ENCODE data around the gene TRMT61A. TPM values are rescaled to one million over a fixed set of nuclear protein-coding genes. Genes with fewer than 3 reads are reported as not detected.
"Not testable (repeated sequence)": the region's sequence is repeated elsewhere in the genome, so short reads cannot be mapped to it uniquely, and the experiment has no call there.

Gene TRMT61A
- polyA plus RNA-seq, 1 of the 3 experiments (the other 2 are of a cell fraction), result 15.8 TPM

DNA sequence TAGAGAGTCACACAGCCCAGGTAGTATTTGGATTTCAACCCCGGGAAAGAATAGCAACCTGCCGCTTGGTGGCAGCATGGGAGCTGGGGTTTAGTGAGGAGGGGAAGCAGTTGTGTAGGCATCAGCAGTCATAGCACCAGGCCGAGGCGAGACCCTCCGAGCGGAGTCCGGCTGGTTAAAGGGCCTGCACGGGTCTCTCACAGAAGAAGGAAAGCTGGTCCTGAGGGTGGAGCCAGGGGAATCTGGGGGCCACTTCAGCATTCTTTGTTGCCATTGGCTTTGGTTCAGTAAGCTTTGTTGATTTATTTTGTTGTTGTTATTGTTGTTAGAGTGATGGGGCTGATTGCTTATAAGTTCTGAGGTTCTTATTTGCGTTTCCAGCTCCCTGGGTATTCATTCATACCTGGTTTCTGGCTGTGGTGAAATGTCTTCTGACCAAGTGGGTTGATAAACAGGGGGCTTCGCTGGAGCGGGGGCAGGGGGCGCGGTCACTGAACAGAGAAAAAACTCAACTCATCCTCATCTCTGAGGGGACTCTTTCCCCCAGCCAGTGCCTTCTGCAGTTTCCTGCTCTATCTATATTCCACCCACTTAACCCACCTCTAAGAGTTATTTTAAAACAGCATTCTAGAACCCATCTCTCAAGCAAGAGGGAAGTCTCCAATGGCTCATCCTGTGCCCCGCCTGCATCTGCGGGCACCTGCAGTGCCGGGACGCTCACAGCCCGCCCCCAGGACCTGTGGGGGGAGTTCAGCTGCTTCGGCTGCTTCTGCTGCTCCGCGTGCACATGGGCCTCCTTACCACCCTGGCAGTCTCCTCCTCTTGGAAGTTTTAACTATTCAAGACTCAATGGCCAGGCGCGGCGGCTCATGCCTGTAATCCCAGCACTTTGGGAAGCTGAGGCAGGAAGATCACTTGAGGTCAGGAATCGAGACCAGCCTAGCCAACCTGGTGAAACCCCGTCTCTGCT, 18.0 kb upstream of the TRMT61A start:
- ChIA-PET POLR2A (no interaction called here), CTCF (interaction anchor here (0.6 to 6.2 kb wide), 7 partner anchors 8 to 208 kb away, joined by 3 to 46 read pairs (median 6); partner anchors contain the start of gene CKB)
- 95% methylated on average over 25 of the region's 26 CpGs for WGBS (ENCODE audit: low lambda C conversion rate)
- TF ChIP-seq, protein P1, sequence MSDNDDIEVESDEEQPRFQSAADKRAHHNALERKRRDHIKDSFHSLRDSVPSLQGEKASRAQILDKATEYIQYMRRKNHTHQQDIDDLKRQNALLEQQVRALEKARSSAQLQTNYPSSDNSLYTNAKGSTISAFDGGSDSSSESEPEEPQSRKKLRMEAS (IDR thresholded peaks at IDR 0.05; ENCODE audit: low read depth), result no peak
- no peak for TF ChIP-seq ELF1 (IDR thresholded peaks at IDR 0.05)
- TF ChIP-seq, protein P2, sequence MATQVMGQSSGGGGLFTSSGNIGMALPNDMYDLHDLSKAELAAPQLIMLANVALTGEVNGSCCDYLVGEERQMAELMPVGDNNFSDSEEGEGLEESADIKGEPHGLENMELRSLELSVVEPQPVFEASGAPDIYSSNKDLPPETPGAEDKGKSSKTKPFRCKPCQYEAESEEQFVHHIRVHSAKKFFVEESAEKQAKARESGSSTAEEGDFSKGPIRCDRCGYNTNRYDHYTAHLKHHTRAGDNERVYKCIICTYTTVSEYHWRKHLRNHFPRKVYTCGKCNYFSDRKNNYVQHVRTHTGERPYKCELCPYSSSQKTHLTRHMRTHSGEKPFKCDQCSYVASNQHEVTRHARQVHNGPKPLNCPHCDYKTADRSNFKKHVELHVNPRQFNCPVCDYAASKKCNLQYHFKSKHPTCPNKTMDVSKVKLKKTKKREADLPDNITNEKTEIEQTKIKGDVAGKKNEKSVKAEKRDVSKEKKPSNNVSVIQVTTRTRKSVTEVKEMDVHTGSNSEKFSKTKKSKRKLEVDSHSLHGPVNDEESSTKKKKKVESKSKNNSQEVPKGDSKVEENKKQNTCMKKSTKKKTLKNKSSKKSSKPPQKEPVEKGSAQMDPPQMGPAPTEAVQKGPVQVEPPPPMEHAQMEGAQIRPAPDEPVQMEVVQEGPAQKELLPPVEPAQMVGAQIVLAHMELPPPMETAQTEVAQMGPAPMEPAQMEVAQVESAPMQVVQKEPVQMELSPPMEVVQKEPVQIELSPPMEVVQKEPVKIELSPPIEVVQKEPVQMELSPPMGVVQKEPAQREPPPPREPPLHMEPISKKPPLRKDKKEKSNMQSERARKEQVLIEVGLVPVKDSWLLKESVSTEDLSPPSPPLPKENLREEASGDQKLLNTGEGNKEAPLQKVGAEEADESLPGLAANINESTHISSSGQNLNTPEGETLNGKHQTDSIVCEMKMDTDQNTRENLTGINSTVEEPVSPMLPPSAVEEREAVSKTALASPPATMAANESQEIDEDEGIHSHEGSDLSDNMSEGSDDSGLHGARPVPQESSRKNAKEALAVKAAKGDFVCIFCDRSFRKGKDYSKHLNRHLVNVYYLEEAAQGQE (IDR thresholded peaks at IDR 0.05; ENCODE audit: low read depth, low read length), result no peak
- TF ChIP-seq EP300 (IDR thresholded peaks at IDR 0.05; ENCODE audit: borderline replicate concordance in 1 of 2, low read depth in 1 of 2, low read length in 1 of 2), result no peak
- TF ChIP-seq GATA2 (CRISPR knock-in tag; IDR thresholded peaks at IDR 0.05), result no peak
- no peak for TF ChIP-seq FOXM1 (IDR thresholded peaks at IDR 0.05; ENCODE audit: low read depth)
- no peak for TF ChIP-seq USF1 (IDR thresholded peaks at IDR 0.05; ENCODE audit: borderline replicate concordance, low read depth)
- TF ChIP-seq, protein P3, sequence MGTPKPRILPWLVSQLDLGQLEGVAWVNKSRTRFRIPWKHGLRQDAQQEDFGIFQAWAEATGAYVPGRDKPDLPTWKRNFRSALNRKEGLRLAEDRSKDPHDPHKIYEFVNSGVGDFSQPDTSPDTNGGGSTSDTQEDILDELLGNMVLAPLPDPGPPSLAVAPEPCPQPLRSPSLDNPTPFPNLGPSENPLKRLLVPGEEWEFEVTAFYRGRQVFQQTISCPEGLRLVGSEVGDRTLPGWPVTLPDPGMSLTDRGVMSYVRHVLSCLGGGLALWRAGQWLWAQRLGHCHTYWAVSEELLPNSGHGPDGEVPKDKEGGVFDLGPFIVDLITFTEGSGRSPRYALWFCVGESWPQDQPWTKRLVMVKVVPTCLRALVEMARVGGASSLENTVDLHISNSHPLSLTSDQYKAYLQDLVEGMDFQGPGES (IDR thresholded peaks at IDR 0.05; ENCODE audit: low read depth, low read length), result no peak
- TF ChIP-seq RAD21 (IDR thresholded peaks at IDR 0.05; ENCODE audit: low read length), result no peak
- DNase-seq, result no peak
- Histone ChIP-seq H3K4me2 (no peak overlapping the region), H3K9me2 (no peaks in the 10 kb centered on the region), H3K36me3 (replicated peaks in 1 of 2; ENCODE audit: control insufficient read depth in 1 of 2, insufficient read depth in 2 of 2, low read length in 1 of 2) (peaks cover 24 to 26% of the 10 kb centered on the region in 2 experiments), H3K79me2 (ENCODE audit: insufficient read depth) (no peaks in the 10 kb centered on the region), H2AFZ (ENCODE audit: low read depth) (no peak overlapping the region), H3F3A (replicated peaks; ENCODE audit: insufficient read depth) (peaks cover 17% of the 10 kb centered on the region), H3K9me3 (no peaks in the 10 kb centered on the region), H3K27me3 (ENCODE audit: insufficient read depth) (no peaks in the 10 kb centered on the region), H3K9ac (no peak overlapping the region), H3K27ac (ENCODE audit: low read depth in 2 of 2, low read length in 1 of 2) (no peak overlapping the region), H4K20me1 (ENCODE audit: insufficient read depth) (peaks cover 5% of the 10 kb centered on the region; the same call in 1 of the 2 replicates), H3K4me3 (ENCODE audit: low read depth in 2 of 2, low read length in 1 of 2) (no peak overlapping the region), H3K4me1 (ENCODE audit: control insufficient read depth in 1 of 2, insufficient read depth in 2 of 2, low read depth in 1 of 2, low read length in 1 of 2) (peaks cover 3 to 10% of the 10 kb centered on the region in 2 experiments; a peak in 1 of 4 replicates)

DNA sequence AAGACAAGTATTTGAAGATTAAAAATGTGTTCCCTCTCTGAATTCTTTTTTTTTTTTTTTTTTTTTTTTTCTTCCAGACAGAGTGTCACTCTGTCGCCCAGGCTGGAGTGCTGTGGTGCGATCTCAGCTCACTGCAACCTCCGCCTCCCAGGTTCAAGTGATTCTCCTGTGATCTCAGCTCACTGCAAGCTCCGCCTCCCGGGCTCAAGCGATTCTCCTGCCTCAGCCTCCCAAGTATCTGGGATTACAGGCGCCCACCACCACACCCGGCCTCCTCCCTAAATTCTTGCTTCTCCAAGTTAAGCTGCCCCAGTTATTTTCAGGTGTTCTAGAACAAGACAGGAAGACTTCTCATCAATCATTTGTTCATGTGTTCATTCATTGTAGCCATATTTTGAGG, 16.8 kb upstream of the TRMT61A start:
- H3K4me1 ChIP-seq (ENCODE audit: control insufficient read depth in 1 of 2, insufficient read depth in 2 of 2, low read depth in 1 of 2, low read length in 1 of 2), result peaks cover 3 to 10% of the 10 kb centered on the region in 2 experiments; a peak in 1 of 4 replicates
- POLR2A ChIA-PET; H3K79me2 ChIP-seq (ENCODE audit: insufficient read depth); H3K9ac ChIP-seq; DNase-seq; H3K4me2 ChIP-seq; H3K9me2 ChIP-seq; H4K20me1 ChIP-seq (ENCODE audit: insufficient read depth); H3K9me3 ChIP-seq; H3K27me3 ChIP-seq (ENCODE audit: insufficient read depth); H3K4me3 ChIP-seq (ENCODE audit: low read depth in 2 of 2, low read length in 1 of 2); H2AFZ ChIP-seq (ENCODE audit: low read depth); H3K27ac ChIP-seq (ENCODE audit: low read depth in 2 of 2, low read length in 1 of 2): not testable (repeated sequence)
- CTCF ChIA-PET, result interaction anchor here (1.1 to 6.2 kb wide), 3 partner anchors 9 to 35 kb away, joined by 3 to 46 read pairs (median 6); partner anchors contain the start of gene CKB
- WGBS (ENCODE audit: low lambda C conversion rate), result 84% methylated on average over 8 of the region's 8 CpGs
- peaks cover 21% of the 10 kb centered on the region for H3F3A ChIP-seq (replicated peaks; ENCODE audit: insufficient read depth)
- H3K36me3 ChIP-seq (replicated peaks in 1 of 2; ENCODE audit: control insufficient read depth in 1 of 2, insufficient read depth in 2 of 2, low read length in 1 of 2), result peaks cover 23 to 24% of the 10 kb centered on the region in 2 experiments

Data from SK-N-SH (cell line).